ENCODE measurements around the gene APOL2.
"Not testable (repeated sequence)": the region's sequence is repeated elsewhere in the genome, so short reads cannot be mapped to it uniquely, and the experiment has no call there.

- not testable (repeated sequence) for TF ChIP-seq CTCF (conservative IDR thresholded peaks at IDR 0.05 in 1 of 2, IDR thresholded peaks at IDR 0.05 in 1 of 2; ENCODE audit: extremely low read depth in 1 of 2, insufficient read depth in 1 of 2, low read depth in 1 of 2, low read length in 2 of 2); EZH2 (IDR thresholded peaks at IDR 0.05; ENCODE audit: borderline replicate concordance, low read length)
Measured at GRCh38 chr22:36262307-36262706, 23.0 kb upstream of the APOL2 start.

Measured in mammary epithelial cell (primary cell).